Epithelial cell of umbilical artery (primary cell): Measurements from ENCODE around the gene SLAIN2. TPM values are rescaled to one million over a fixed set of nuclear protein-coding genes. Genes with fewer than 3 reads are reported as not detected.

Experiments
- total RNA-seq: library from RNA; depleted of rRNA; stranded (reverse); fragments of >200 nt; gene quantifications from 2 replicates; pipeline ENCODE4 v1.2.3, GENCODE V29; 2014

SLAIN2 gene
- total RNA-seq, result 15.3 and 25.0 TPM in 2 replicates

GRCh38 chr4:48340965-48341775 is at the start of gene SLAIN2:
SLAIN2 (plus strand) TSS chr4:48341529; CDS start chr4:48341740, 211 bp downstream.

Other genes starting within 250 kb of the SLAIN2 start
- 0.65 and 1.7 TPM in 2 replicates for gene TXK, start 207.3 kb upstream of the SLAIN2 start, total RNA-seq
- under 0.01 and 0.30 TPM in 2 replicates for gene TEC, start 71.7 kb upstream of the SLAIN2 start, total RNA-seq
- under 0.01 and 0.30 TPM in 2 replicates for gene SLC10A4, start 141.8 kb downstream of the SLAIN2 start, total RNA-seq
- gene ZAR1, start 148.7 kb downstream of the SLAIN2 start, total RNA-seq, result not detected in 2 replicates